ENCODE results near the gene HYDIN. TPM values are rescaled to one million over a fixed set of nuclear protein-coding genes. Genes with fewer than 3 reads are reported as not detected.

Gene HYDIN
- polyA plus RNA-seq, 4 donors: 0.12 to 3.1 TPM; not detected in 2

- Histone ChIP-seq H3K9me3 (ENCODE audit: control insufficient read depth in 2 of 2, insufficient read depth in 1 of 2, low read depth in 1 of 2, low read length in 1 of 2) (peaks cover 0 to 5% of the 10 kb centered on the region in 2 donors), H3K27me3 (ENCODE audit: control insufficient read depth in 3 of 3, insufficient read depth in 3 of 3, low read length in 3 of 3) (no peaks in the 10 kb centered on the region), H3K4me3 (ENCODE audit: low read depth in 1 of 3, low read length in 3 of 3) (no peak overlapping the region), H3K4me1 (ENCODE audit: control insufficient read depth in 3 of 3, insufficient read depth in 2 of 3, low read depth in 1 of 3, low read length in 2 of 3) (no peaks in the 10 kb centered on the region), H3K27ac (ENCODE audit: low read depth in 1 of 3, low read length in 2 of 3) (no peak overlapping the region), H3K36me3 (ENCODE audit: control insufficient read depth in 3 of 3, insufficient read depth in 2 of 3, low read depth in 1 of 3, low read length in 3 of 3) (peaks cover 27 to 72% (median 35%) of the 10 kb centered on the region in 3 donors)
- DNase-seq (peak in 1 of 2 donors; percentile 32), FAIRE-seq (no peak)
- 62 to 95% (median 87%) methylated on average over 8 of the region's 8 CpGs for WGBS, 3 donors
Observed at GRCh38 chr16:70778901-70779309, 451.6 kb downstream of the HYDIN start.

GRCh38 chr16:70777973-70778406, 452.5 kb downstream of the HYDIN start:
- no peak for FAIRE-seq
- 87 to 97% (median 91%) methylated on average over 8 of the region's 8 CpGs for WGBS, 3 donors
- H3K27ac ChIP-seq (ENCODE audit: low read depth in 1 of 3, low read length in 2 of 3): no peak overlapping the region
- H3K9me3 ChIP-seq (ENCODE audit: control insufficient read depth in 2 of 2, insufficient read depth in 1 of 2, low read depth in 1 of 2, low read length in 1 of 2): peaks cover 0 to 5% of the 10 kb centered on the region in 2 donors
- no peaks in the 10 kb centered on the region for H3K27me3 ChIP-seq (ENCODE audit: control insufficient read depth in 3 of 3, insufficient read depth in 3 of 3, low read length in 3 of 3)
- H3K4me1 ChIP-seq (ENCODE audit: control insufficient read depth in 3 of 3, insufficient read depth in 2 of 3, low read depth in 1 of 3, low read length in 2 of 3): no peaks in the 10 kb centered on the region
- DNase-seq: no peak
- H3K4me3 ChIP-seq (ENCODE audit: low read depth in 1 of 3, low read length in 3 of 3): no peak overlapping the region
- peaks cover 19 to 66% (median 31%) of the 10 kb centered on the region in 3 donors for H3K36me3 ChIP-seq (ENCODE audit: control insufficient read depth in 3 of 3, insufficient read depth in 2 of 3, low read depth in 1 of 3, low read length in 3 of 3)

- Histone ChIP-seq H3K4me3 (ENCODE audit: low read depth in 1 of 3, low read length in 3 of 3) (no peak overlapping the region), H3K9me3 (ENCODE audit: control insufficient read depth in 2 of 2, insufficient read depth in 1 of 2, low read depth in 1 of 2, low read length in 1 of 2) (peaks cover 0 to 5% of the 10 kb centered on the region in 2 donors), H3K27me3 (ENCODE audit: control insufficient read depth in 3 of 3, insufficient read depth in 3 of 3, low read length in 3 of 3) (no peaks in the 10 kb centered on the region), H3K27ac (ENCODE audit: low read depth in 1 of 3, low read length in 2 of 3) (no peak overlapping the region), H3K4me1 (ENCODE audit: control insufficient read depth in 3 of 3, insufficient read depth in 2 of 3, low read depth in 1 of 3, low read length in 2 of 3) (no peaks in the 10 kb centered on the region), H3K36me3 (ENCODE audit: control insufficient read depth in 3 of 3, insufficient read depth in 2 of 3, low read depth in 1 of 3, low read length in 3 of 3) (peaks cover 16 to 62% (median 28%) of the 10 kb centered on the region in 3 donors)
- WGBS, 3 donors: 88 to 97% (median 91%) methylated on average over 9 of the region's 9 CpGs
- no peak for FAIRE-seq
- no peak for DNase-seq
Observed at GRCh38 chr16:70777496-70777895, 453.0 kb downstream of the HYDIN start.

- Histone ChIP-seq H3K4me3 (ENCODE audit: low read depth in 1 of 3, low read length in 3 of 3) (no peak overlapping the region), H3K36me3 (ENCODE audit: control insufficient read depth in 3 of 3, insufficient read depth in 2 of 3, low read depth in 1 of 3, low read length in 3 of 3) (peaks cover 4 to 60% (median 17%) of the 10 kb centered on the region in 3 donors), H3K27me3 (ENCODE audit: control insufficient read depth in 3 of 3, insufficient read depth in 3 of 3, low read length in 3 of 3) (no peaks in the 10 kb centered on the region), H3K27ac (ENCODE audit: low read depth in 1 of 3, low read length in 2 of 3) (no peak overlapping the region), H3K9me3 (ENCODE audit: control insufficient read depth in 2 of 2, insufficient read depth in 1 of 2, low read depth in 1 of 2, low read length in 1 of 2) (no peaks in the 10 kb centered on the region), H3K4me1 (ENCODE audit: control insufficient read depth in 3 of 3, insufficient read depth in 2 of 3, low read depth in 1 of 3, low read length in 2 of 3) (no peaks in the 10 kb centered on the region)
- DNase-seq: no peak
- 91 to 96% (median 93%) methylated on average over 4 of the region's 4 CpGs for WGBS, 3 donors
- FAIRE-seq: no peak
Observed at GRCh38 chr16:70775399-70775798, 455.1 kb downstream of the HYDIN start.

GRCh38 chr16:70774261-70774660, 456.3 kb downstream of the HYDIN start:
- WGBS, 3 donors: 91 to 96% (median 94%) methylated on average over 13 of the region's 13 CpGs
- H3K4me3 ChIP-seq (ENCODE audit: low read depth in 1 of 3, low read length in 3 of 3): no peak overlapping the region
- no peak overlapping the region for H3K27ac ChIP-seq (ENCODE audit: low read depth in 1 of 3, low read length in 2 of 3)
- no peaks in the 10 kb centered on the region for H3K27me3 ChIP-seq (ENCODE audit: control insufficient read depth in 3 of 3, insufficient read depth in 3 of 3, low read length in 3 of 3)
- no peaks in the 10 kb centered on the region for H3K9me3 ChIP-seq (ENCODE audit: control insufficient read depth in 2 of 2, insufficient read depth in 1 of 2, low read depth in 1 of 2, low read length in 1 of 2)
- H3K4me1 ChIP-seq (ENCODE audit: control insufficient read depth in 3 of 3, insufficient read depth in 2 of 3, low read depth in 1 of 3, low read length in 2 of 3): no peaks in the 10 kb centered on the region
- DNase-seq (no peak), FAIRE-seq (no peak)
- peaks cover 3 to 62% (median 19%) of the 10 kb centered on the region in 3 donors for H3K36me3 ChIP-seq (ENCODE audit: control insufficient read depth in 3 of 3, insufficient read depth in 2 of 3, low read depth in 1 of 3, low read length in 3 of 3)

- FAIRE-seq (no peak), DNase-seq (no peak)
- no peaks in the 10 kb centered on the region for H3K9me3 ChIP-seq (ENCODE audit: control insufficient read depth in 2 of 2, insufficient read depth in 1 of 2, low read depth in 1 of 2, low read length in 1 of 2)
- H3K4me3 ChIP-seq (ENCODE audit: low read depth in 1 of 3, low read length in 3 of 3): no peak overlapping the region
- H3K27ac ChIP-seq (ENCODE audit: low read depth in 1 of 3, low read length in 2 of 3): no peak overlapping the region
- H3K36me3 ChIP-seq (ENCODE audit: control insufficient read depth in 3 of 3, insufficient read depth in 2 of 3, low read depth in 1 of 3, low read length in 3 of 3): peaks cover 3 to 64% (median 15%) of the 10 kb centered on the region in 3 donors
- no peaks in the 10 kb centered on the region for H3K27me3 ChIP-seq (ENCODE audit: control insufficient read depth in 3 of 3, insufficient read depth in 3 of 3, low read length in 3 of 3)
- WGBS, 3 donors: 91 to 100% (median 96%) methylated on average over 1 of the region's 1 CpG
- no peaks in the 10 kb centered on the region for H3K4me1 ChIP-seq (ENCODE audit: control insufficient read depth in 3 of 3, insufficient read depth in 2 of 3, low read depth in 1 of 3, low read length in 2 of 3)
Observed at GRCh38 chr16:70772493-70772892, 458.0 kb downstream of the HYDIN start.

- 48 to 54% (median 53%) methylated on average over 15 of the region's 15 CpGs for WGBS, 3 donors
- Histone ChIP-seq H3K36me3 (ENCODE audit: control insufficient read depth in 3 of 3, insufficient read depth in 2 of 3, low read depth in 1 of 3, low read length in 3 of 3) (peaks cover 3 to 67% (median 15%) of the 10 kb centered on the region in 3 donors), H3K4me1 (ENCODE audit: control insufficient read depth in 3 of 3, insufficient read depth in 2 of 3, low read depth in 1 of 3, low read length in 2 of 3) (no peaks in the 10 kb centered on the region), H3K9me3 (ENCODE audit: control insufficient read depth in 2 of 2, insufficient read depth in 1 of 2, low read depth in 1 of 2, low read length in 1 of 2) (no peaks in the 10 kb centered on the region), H3K27ac (ENCODE audit: low read depth in 1 of 3, low read length in 2 of 3) (no peak overlapping the region), H3K27me3 (ENCODE audit: control insufficient read depth in 3 of 3, insufficient read depth in 3 of 3, low read length in 3 of 3) (no peaks in the 10 kb centered on the region), H3K4me3 (ENCODE audit: low read depth in 1 of 3, low read length in 3 of 3) (no peak overlapping the region)
- no peak for FAIRE-seq
- DNase-seq: peak; percentile 51 to 67
Observed at GRCh38 chr16:70770626-70771552, 459.6 kb downstream of the HYDIN start.

GRCh38 chr16:70770291-70770625, 460.3 kb downstream of the HYDIN start:
- Histone ChIP-seq H3K4me3 (ENCODE audit: low read depth in 1 of 3, low read length in 3 of 3) (no peak overlapping the region), H3K27me3 (ENCODE audit: control insufficient read depth in 3 of 3, insufficient read depth in 3 of 3, low read length in 3 of 3) (no peaks in the 10 kb centered on the region), H3K9me3 (ENCODE audit: control insufficient read depth in 2 of 2, insufficient read depth in 1 of 2, low read depth in 1 of 2, low read length in 1 of 2) (no peaks in the 10 kb centered on the region), H3K27ac (ENCODE audit: low read depth in 1 of 3, low read length in 2 of 3) (no peak overlapping the region), H3K36me3 (ENCODE audit: control insufficient read depth in 3 of 3, insufficient read depth in 2 of 3, low read depth in 1 of 3, low read length in 3 of 3) (peaks cover 3 to 69% (median 15%) of the 10 kb centered on the region in 3 donors), H3K4me1 (ENCODE audit: control insufficient read depth in 3 of 3, insufficient read depth in 2 of 3, low read depth in 1 of 3, low read length in 2 of 3) (no peaks in the 10 kb centered on the region)
- FAIRE-seq (no peak), DNase-seq (no peak)
- 95 to 99% (median 97%) methylated on average over 9 of the region's 9 CpGs for WGBS, 3 donors
